Astrocyte (in vitro differentiated cells and primary cell): ENCODE measurements around the gene WFS1.

ENCODE experiments used
- EZH2 ChIP-seq: IDR thresholded peaks from 2 replicates; pipeline ENCODE4 v1.6.1; 2012; ENCODE audit warnings: mild to moderate bottlenecking, low read length, inconsistent platforms; ENCODE audit not compliant: insufficient read depth
- TF ChIP-seq, protein P1 (sequence below): IDR thresholded peaks from 2 replicates; pipeline ENCODE4 v1.5.1; 2011; ENCODE audit warnings: low read depth, mild to moderate bottlenecking, inconsistent platforms, low read length, moderate library complexity; ENCODE audit not compliant: insufficient read depth

DNA sequence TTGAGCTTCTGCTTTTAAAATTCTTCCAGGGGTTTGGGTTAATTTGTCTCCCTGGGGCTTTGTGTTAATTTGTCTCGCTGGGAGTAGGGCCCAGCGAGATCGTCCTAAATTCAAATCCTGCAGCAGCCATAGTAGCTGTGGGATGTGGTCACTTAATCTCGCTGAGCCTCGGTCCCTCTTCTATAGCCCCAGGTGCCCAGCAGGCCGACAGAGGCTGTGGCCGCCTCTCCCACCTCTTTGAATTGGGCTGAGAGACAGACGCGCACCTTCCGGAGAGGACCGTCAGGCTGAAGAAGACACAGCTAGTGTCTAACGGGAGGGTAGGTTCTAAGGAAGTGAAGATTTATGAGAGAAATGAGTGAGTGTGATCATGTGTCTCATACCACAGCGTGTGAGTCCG is 15.7 kb upstream of the WFS1 start:
- TF ChIP-seq, protein P1, sequence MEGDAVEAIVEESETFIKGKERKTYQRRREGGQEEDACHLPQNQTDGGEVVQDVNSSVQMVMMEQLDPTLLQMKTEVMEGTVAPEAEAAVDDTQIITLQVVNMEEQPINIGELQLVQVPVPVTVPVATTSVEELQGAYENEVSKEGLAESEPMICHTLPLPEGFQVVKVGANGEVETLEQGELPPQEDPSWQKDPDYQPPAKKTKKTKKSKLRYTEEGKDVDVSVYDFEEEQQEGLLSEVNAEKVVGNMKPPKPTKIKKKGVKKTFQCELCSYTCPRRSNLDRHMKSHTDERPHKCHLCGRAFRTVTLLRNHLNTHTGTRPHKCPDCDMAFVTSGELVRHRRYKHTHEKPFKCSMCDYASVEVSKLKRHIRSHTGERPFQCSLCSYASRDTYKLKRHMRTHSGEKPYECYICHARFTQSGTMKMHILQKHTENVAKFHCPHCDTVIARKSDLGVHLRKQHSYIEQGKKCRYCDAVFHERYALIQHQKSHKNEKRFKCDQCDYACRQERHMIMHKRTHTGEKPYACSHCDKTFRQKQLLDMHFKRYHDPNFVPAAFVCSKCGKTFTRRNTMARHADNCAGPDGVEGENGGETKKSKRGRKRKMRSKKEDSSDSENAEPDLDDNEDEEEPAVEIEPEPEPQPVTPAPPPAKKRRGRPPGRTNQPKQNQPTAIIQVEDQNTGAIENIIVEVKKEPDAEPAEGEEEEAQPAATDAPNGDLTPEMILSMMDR = no peak
- no peak for TF ChIP-seq EZH2
